IMR-90 (cell line): ENCODE measurements around the gene E2F4. TPM values are rescaled to one million over a fixed set of nuclear protein-coding genes. Genes with fewer than 3 reads are reported as not detected.

Experiments
- ATAC-seq: fragments of 200-7000 bp; cut with Tn5 transposase; 2 replicates; pipeline ENCODE4 v1.9.1; 2020; ENCODE audit warnings: low read depth, mild to moderate bottlenecking, moderate library complexity
- BruUV-seq: library from RNA; stranded (reverse); fragments of 400-500 nt; replicated peaks from 2 replicates; lab custom pipeline; 2021; lab: Mats Ljungman, UMichigan
- CTCF ChIA-PET: fragments of 300-600 bp; formaldehyde crosslinking; extraction: SDS; loops from one replicate; lab custom pipeline; 2021; ENCODE audit warnings: antibody characterized with exemption; lab: Yijun Ruan, JAX
- POLR2A ChIA-PET: fragments of 300-600 bp; sonication (Branson Sonifier 250); formaldehyde crosslinking; loops from one replicate; lab custom pipeline; 2022; ENCODE audit warnings: antibody characterized with exemption; ENCODE audit not compliant: unreplicated experiment; lab: Charles Lee
- DNase-seq: peaks from one replicate; pipeline ENCODE4 v3.0.0; 2013
- H2AFZ ChIP-seq: replicated peaks from 2 replicates; pipeline ENCODE3; 2013; ENCODE audit warnings: low read length, mild to moderate bottlenecking; ENCODE audit not compliant: poor library complexity
- H2AK5ac ChIP-seq: 2 replicates; pipeline ENCODE4 v1.6.1; 2013; ENCODE audit warnings: low read depth, low read length, inconsistent platforms
- H2AK9ac ChIP-seq: replicated peaks from 2 replicates; pipeline ENCODE3; 2013; ENCODE audit warnings: mild to moderate bottlenecking, low read depth, low read length, moderate library complexity; ENCODE audit not compliant: poor library complexity
- H2BK120ac ChIP-seq: 2 replicates; pipeline ENCODE4 v1.6.1; 2013; ENCODE audit warnings: low read depth, low read length, inconsistent platforms
- H2BK15ac ChIP-seq: 3 replicates; pipeline ENCODE4 v1.6.1; 2013; ENCODE audit warnings: low read depth, low read length, inconsistent platforms
- H2BK20ac ChIP-seq: 2 replicates; pipeline ENCODE4 v1.6.1; 2013; ENCODE audit warnings: low read depth, mild to moderate bottlenecking, inconsistent platforms, low read length, moderate library complexity
- H2BK5ac ChIP-seq: 2 replicates; pipeline ENCODE4 v1.6.1; 2013; ENCODE audit warnings: mild to moderate bottlenecking, low read depth, low read length, inconsistent platforms; ENCODE audit not compliant: poor library complexity, severe bottlenecking
- H3K14ac ChIP-seq: replicated peaks from 2 replicates; pipeline ENCODE4 v1.6.1; 2013; ENCODE audit warnings: low read depth, low read length, inconsistent platforms
- H3K18ac ChIP-seq: 2 replicates; pipeline ENCODE4 v1.6.1; 2013; ENCODE audit warnings: low read depth, low read length, control low read depth
- H3K23ac ChIP-seq: 2 replicates; pipeline ENCODE4 v1.6.1; 2013; ENCODE audit warnings: low read depth, low read length, inconsistent platforms
- H3K27ac ChIP-seq: 2 replicates; pipeline ENCODE4 v1.5.1; 2013; ENCODE audit warnings: mild to moderate bottlenecking, control low read depth, low read length; ENCODE audit not compliant: insufficient read depth
- H3K27me3 ChIP-seq: 2 replicates; pipeline ENCODE4 v1.6.1; 2013; ENCODE audit warnings: low read length; ENCODE audit not compliant: control insufficient read depth, insufficient read depth
- H3K36me3 ChIP-seq: 2 replicates; pipeline ENCODE4 v1.6.1; 2013; ENCODE audit warnings: low read length, mixed read lengths; ENCODE audit not compliant: control insufficient read depth, insufficient read depth
- H3K4ac ChIP-seq: 2 replicates; pipeline ENCODE4 v1.6.1; 2013; ENCODE audit warnings: low read depth, low read length, inconsistent platforms
- H3K4me1 ChIP-seq: 2 replicates; pipeline ENCODE4 v1.6.1; 2013; ENCODE audit warnings: low read length, mixed read lengths; ENCODE audit not compliant: control insufficient read depth, insufficient read depth
- H3K4me2 ChIP-seq: 2 replicates; pipeline ENCODE4 v1.6.1; 2013; ENCODE audit warnings: low read depth, mild to moderate bottlenecking, control low read depth, low read length, moderate library complexity
- H3K4me3 ChIP-seq: 2 replicates; pipeline ENCODE4 v1.5.1; 2013; ENCODE audit warnings: low read depth, mild to moderate bottlenecking, control low read depth, low read length, moderate library complexity; ENCODE audit not compliant: insufficient read depth
- H3K56ac ChIP-seq: 2 replicates; pipeline ENCODE4 v1.6.1; 2013; ENCODE audit warnings: low read length, inconsistent platforms; ENCODE audit not compliant: insufficient read depth; ENCODE audit errors: extremely low read depth
- H3K79me1 ChIP-seq, 2 experiments: 2 replicates each; pipeline ENCODE4 v1.6.1; 2013; ENCODE audit warnings: low read length in 2 of 2, inconsistent platforms in 1 of 2, low read depth in 1 of 2
- H3K9ac ChIP-seq: 2 replicates; pipeline ENCODE4 v1.6.1; 2013; ENCODE audit warnings: low read depth, low read length, control low read depth
- H3K9me1 ChIP-seq: 2 replicates; pipeline ENCODE4 v1.6.1; 2013; ENCODE audit warnings: low read length, inconsistent platforms; ENCODE audit not compliant: insufficient read depth
- H3K9me3 ChIP-seq: 2 replicates; pipeline ENCODE4 v1.6.1; 2013; ENCODE audit warnings: low read length; ENCODE audit not compliant: control insufficient read depth, insufficient read depth
- H4K20me1 ChIP-seq: 2 replicates; pipeline ENCODE4 v1.6.1; 2013; ENCODE audit warnings: low read length, inconsistent platforms; ENCODE audit not compliant: insufficient read depth
- H4K5ac ChIP-seq: 2 replicates; pipeline ENCODE4 v1.6.1; 2013; ENCODE audit warnings: mild to moderate bottlenecking, low read depth, low read length, control low read depth
- H4K8ac ChIP-seq, 2 experiments: 2 replicates each; pipeline ENCODE4 v1.6.1; 2013; ENCODE audit warnings: low read depth in 2 of 2, low read length in 2 of 2, control low read depth in 1 of 2, inconsistent platforms in 1 of 2
- H4K91ac ChIP-seq: 2 replicates; pipeline ENCODE4 v1.6.1; 2013; ENCODE audit warnings: low read depth, low read length, inconsistent platforms; ENCODE audit not compliant: insufficient read depth
- BHLHE40 ChIP-seq: fragments of 150-350 bp; IDR thresholded peaks from 2 replicates; pipeline ENCODE4 v1.6.1; 2016; ENCODE audit warnings: mild to moderate bottlenecking, low read depth, low read length
- CTCF ChIP-seq: conservative IDR thresholded peaks from 2 replicates; pipeline ENCODE4 v1.5.1; 2012; ENCODE audit warnings: mild to moderate bottlenecking, low read depth, low read length, improper control_type of control experiment
- ELK1 ChIP-seq: fragments of 150-350 bp; IDR thresholded peaks from 2 replicates; pipeline ENCODE4 v1.6.1; 2016; ENCODE audit warnings: low read depth, mild to moderate bottlenecking, low read length, moderate library complexity, borderline replicate concordance
- FOS ChIP-seq: fragments of 150-350 bp; IDR thresholded peaks from 2 replicates; pipeline ENCODE4 v1.6.1; 2016; ENCODE audit warnings: low read depth, low read length
- MAFK ChIP-seq: IDR thresholded peaks from 2 replicates; pipeline ENCODE4 v1.6.1; 2012; ENCODE audit warnings: low read depth, low read length, improper control_type of control experiment
- MAZ ChIP-seq: IDR thresholded peaks from 2 replicates; pipeline ENCODE4 v1.6.1; 2012; ENCODE audit warnings: low read depth, mild to moderate bottlenecking, low read length, improper control_type of control experiment, moderate library complexity, borderline replicate concordance
- NFE2L2 ChIP-seq: fragments of 150-350 bp; IDR thresholded peaks from 2 replicates; pipeline ENCODE4 v1.6.1; 2016; ENCODE audit warnings: low read depth, mild to moderate bottlenecking, low read length
- POLR2A ChIP-seq: IDR thresholded peaks from 2 replicates; pipeline ENCODE4 v1.6.1; 2012; ENCODE audit warnings: mild to moderate bottlenecking, low read depth, low read length
- RCOR1 ChIP-seq: IDR thresholded peaks from 2 replicates; pipeline ENCODE4 v1.6.1; 2012; ENCODE audit warnings: mild to moderate bottlenecking, low read length, improper control_type of control experiment; ENCODE audit not compliant: insufficient replicate concordance
- SMC3 ChIP-seq: fragments of 150-350 bp; IDR thresholded peaks from 2 replicates; pipeline ENCODE4 v1.6.1; 2016; ENCODE audit warnings: low read depth, mild to moderate bottlenecking, antibody characterized with exemption, low read length, moderate library complexity
- WGBS, 2 experiments: methylation state at CpG; one replicate each; pipeline versions ENCODE4 v1.1.5 to v1.1.7; 2013; ENCODE audit warnings: missing lambda C conversion rate in 2 of 2; ENCODE audit not compliant: insufficient read length in 1 of 2; ENCODE audit errors: extremely low coverage in 2 of 2; 5-methylcytosine and 5-hydroxymethylcytosine counted together
- dilution Hi-C: fragments of 300-500 bp; cut with HindIII; formaldehyde crosslinking; loops from one replicate; pipeline ENCODE4 v1.14.3; 2018; ENCODE audit warnings: low sequenced_read_pairs; ENCODE audit not compliant: unreplicated experiment
- in situ Hi-C: fragments of 300-500 bp; cut with MboI; formaldehyde crosslinking; loops from 3 replicates; pipeline ENCODE4 v1.14.3; 2019; ENCODE audit warnings: low sequenced_read_pairs, inconsistent platforms, mixed read lengths
- intact Hi-C: fragments of 100-400 bp; cut with micrococcal nuclease; formaldehyde crosslinking; loops from 2 replicates; pipeline ENCODE4 v1.10.0; 2022
- polyA plus RNA-seq, 3 experiments: library from polyadenylated mRNA; depleted of rRNA; stranded (reverse); fragments of >200 nt; gene quantifications; 2 replicates each; pipeline ENCODE4 v1.2.3, GENCODE V29; 2012; ENCODE audit warnings: low replicate concordance in 1 of 3
- total RNA-seq: library from RNA; depleted of rRNA; stranded (reverse); fragments of >200 nt; gene quantifications from 2 replicates; pipeline ENCODE4 v1.2.3, GENCODE V29; 2012

The E2F4 gene
- total and polyA plus RNA-seq, 2 of the 4 experiments (the other 2 are of a cell fraction), result 63.4 to 103 TPM

- TF ChIP-seq BHLHE40 (no peak), SMC3 (no peak)
Observed at GRCh38 chr16:67154578-67155294, 37.2 kb upstream of the E2F4 start (continued).

- Histone ChIP-seq H3K27me3 (no peaks in the 10 kb centered on the region), H3K36me3 (no peaks in the 10 kb centered on the region), H3K9me1 (peaks cover 2% of the 10 kb centered on the region; the same call in 1 of the 2 replicates), H2AK5ac (no peak overlapping the region), H3K79me1 (peaks cover 10 to 17% of the 10 kb centered on the region in 2 experiments; a peak in 2 of 4 replicates), H3K14ac (no peak overlapping the region), H3K9ac (no peak overlapping the region), H2AFZ (peak overlapping the region; percentile 81), H3K18ac (no peak overlapping the region), H2BK120ac (no peak overlapping the region), H3K4me3 (no peak overlapping the region), H3K4ac (no peak overlapping the region), H2BK15ac (no peak overlapping the region), H3K23ac (no peak overlapping the region), H3K4me1 (peaks cover 6% of the 10 kb centered on the region; the same call in 1 of the 2 replicates), H2AK9ac (peak overlapping the region; percentile 86), H2BK5ac (no peak overlapping the region), H4K5ac (no peak overlapping the region), H4K20me1 (peaks cover 30% of the 10 kb centered on the region), H2BK20ac (no peak overlapping the region), H3K27ac (no peak overlapping the region), H4K91ac (no peak overlapping the region), H3K9me3 (no peaks in the 10 kb centered on the region), H3K4me2 (peak overlapping the region; percentile 87), H3K56ac (no peak overlapping the region), H4K8ac (no peak overlapping the region)
- dilution Hi-C loops, result no loop called here
- in situ Hi-C loops, result loop anchor here (5.0 kb wide), 1 partner anchor 193 kb away; the partner anchor contains the start of gene CES3
- ChIA-PET CTCF (interaction anchor here (0.6 to 2.1 kb wide), 28 partner anchors 9 to 621 kb away, joined by 3 to 15 read pairs (median 4); partner anchors contain the start of genes CES3, HSF4 and PHAF1), POLR2A (interaction anchor here (1.1 kb wide), 1 partner anchor 127 kb away, joined by 4 read pairs; no protein-coding TSS in a partner anchor)
- DNase-seq (peak; percentile 71), ATAC-seq (peak; percentile 58)
- no TSS peak for BruUV-seq
- 3% methylated on average over 49 of the region's 74 CpGs; no CpG with 5 or more reads in 1 of the 2 experiments for WGBS, 2 experiments
- intact Hi-C loops, result loop anchor here (1.0 to 10.0 kb wide), 3 partner anchors 178 to 261 kb away; no protein-coding TSS in a partner anchor
- TF ChIP-seq MAFK (no peak), ELK1 (no peak), POLR2A (peak; percentile 45; the same call in 1 of the 2 replicates), FOS (no peak), CTCF (peak; percentile 99), BHLHE40 (no peak; the same call in 1 of the 2 replicates), NFE2L2 (no peak), RCOR1 (peak; percentile 41), MAZ (no peak)
Observed at GRCh38 chr16:67155295-67156142, 36.4 kb upstream of the E2F4 start.
